ENCODE results near the gene SLC48A1. TPM values are rescaled to one million over a fixed set of nuclear protein-coding genes. Genes with fewer than 3 reads are reported as not detected.
A peak's percentile ranks its signal among the peaks of the same experiment; 100 is the strongest.

The SLC48A1 gene
- polyA plus RNA-seq, 3 donors from 2014 or later: 0.54 to 5.6 (median 3.1) TPM

- no peak for DNase-seq
Measured at GRCh38 chr12:47747126-47747525, 25.9 kb upstream of the SLC48A1 start.

DNA sequence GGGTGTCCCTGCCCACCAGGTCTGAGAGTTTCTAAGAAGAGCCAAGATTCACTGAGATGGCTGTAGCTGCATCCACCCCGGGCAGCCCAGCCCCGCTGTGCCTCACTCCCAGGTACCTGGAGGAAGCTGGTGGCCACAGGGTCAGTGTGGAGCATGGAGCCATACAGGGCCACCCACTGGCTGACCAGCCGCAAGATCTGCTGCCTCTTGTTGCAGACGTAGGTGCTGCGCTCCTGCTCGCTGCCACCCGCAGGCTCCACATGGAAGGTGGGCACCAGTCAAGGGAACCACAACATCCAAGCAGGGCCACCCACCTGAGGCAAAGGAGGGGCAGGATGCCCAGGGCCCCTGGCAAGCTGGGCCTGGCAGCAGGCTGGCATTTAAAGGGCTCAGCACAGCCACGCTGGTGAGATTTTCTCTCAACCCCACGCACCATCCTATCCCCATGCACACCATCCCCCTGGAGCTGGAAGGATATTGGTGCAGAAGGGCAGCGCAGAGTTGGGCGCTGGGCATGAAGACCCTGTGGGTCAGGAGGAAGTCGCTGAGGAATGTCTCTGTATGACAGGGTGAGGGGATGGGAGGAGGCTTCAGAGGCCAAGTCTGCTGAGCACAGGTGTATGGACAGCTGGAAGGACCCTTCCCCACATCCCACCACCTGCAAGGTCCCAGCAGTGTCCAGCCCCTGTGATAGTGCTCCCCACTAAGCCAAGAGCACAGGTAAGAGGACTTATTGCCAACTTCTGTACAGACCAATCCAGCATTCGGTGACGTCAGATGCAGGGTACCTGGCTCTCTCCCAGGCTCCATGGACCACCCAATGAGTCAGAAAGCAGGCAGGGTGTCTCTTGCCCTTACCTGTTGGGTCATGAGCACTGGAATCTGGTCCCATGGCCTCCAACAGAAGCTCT lies 25.2 kb upstream of the SLC48A1 start:
- Mint-ChIP-seq H3K9me3 (no peaks in the 10 kb centered on the region), H3K27ac (no peak overlapping the region), H3K27me3 (ENCODE audit: low read depth in 3 of 3) (peaks cover 0 to 12% (median 4%) of the 10 kb centered on the region in 3 donors), H3K4me3 (no peak overlapping the region), H3K36me3 (peaks cover 0 to 5% (median 0%) of the 10 kb centered on the region in 3 donors), H3K4me1 (peaks cover 0 to 2% of the 10 kb centered on the region in 2 donors)
- no peak for DNase-seq

More at GRCh38 chr12:47747126-47747525, 25.9 kb upstream of the SLC48A1 start:
- peaks cover 0 to 5% (median 0%) of the 10 kb centered on the region in 3 donors for H3K36me3 Mint-ChIP-seq
- no peak overlapping the region for H3K4me3 Mint-ChIP-seq
- H3K4me1 Mint-ChIP-seq: peaks cover 3 to 9% of the 10 kb centered on the region in 2 donors
- H3K9me3 Mint-ChIP-seq: no peaks in the 10 kb centered on the region
- H3K27me3 Mint-ChIP-seq (ENCODE audit: low read depth in 3 of 3): peaks cover 0 to 12% (median 8%) of the 10 kb centered on the region in 3 donors
- no peak overlapping the region for H3K27ac Mint-ChIP-seq

GRCh38 chr12:47748507-47748828 lies 24.6 kb upstream of the SLC48A1 start:
- no peak for DNase-seq
- Mint-ChIP-seq H3K4me3 (no peak overlapping the region), H3K27ac (no peak overlapping the region), H3K4me1 (no peaks in the 10 kb centered on the region), H3K27me3 (ENCODE audit: low read depth in 3 of 3) (peaks cover 0 to 8% (median 4%) of the 10 kb centered on the region in 3 donors), H3K36me3 (peaks cover 0 to 5% (median 0%) of the 10 kb centered on the region in 3 donors), H3K9me3 (no peaks in the 10 kb centered on the region)

DNA sequence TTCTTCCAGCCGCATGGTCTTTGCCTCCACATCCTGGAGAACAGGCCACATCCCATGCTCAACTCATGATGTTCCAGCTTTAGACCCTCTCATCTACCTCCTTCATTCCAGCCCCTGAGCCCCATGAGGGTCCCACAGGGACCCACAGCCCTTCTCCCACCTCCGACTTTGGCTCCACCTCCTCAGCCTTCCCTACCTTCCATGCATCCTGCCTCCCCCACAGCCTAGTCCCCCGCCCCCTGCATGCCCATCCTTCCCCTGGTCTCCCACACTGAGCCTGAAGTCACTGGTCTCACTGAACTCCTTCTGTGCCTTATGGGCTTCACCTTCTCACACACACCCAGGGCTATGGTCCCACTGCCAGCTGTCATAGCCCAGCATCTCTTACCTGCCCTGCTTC lies 24.1 kb upstream of the SLC48A1 start:
- peaks cover 0 to 5% (median 0%) of the 10 kb centered on the region in 3 donors for H3K36me3 Mint-ChIP-seq
- peaks cover 0 to 8% (median 4%) of the 10 kb centered on the region in 3 donors for H3K27me3 Mint-ChIP-seq (ENCODE audit: low read depth in 3 of 3)
- no peak overlapping the region for H3K27ac Mint-ChIP-seq
- H3K4me1 Mint-ChIP-seq: no peaks in the 10 kb centered on the region
- no peak overlapping the region for H3K4me3 Mint-ChIP-seq
- H3K9me3 Mint-ChIP-seq: no peaks in the 10 kb centered on the region
- DNase-seq: no peak

GRCh38 chr12:47750229-47750798 lies 22.7 kb upstream of the SLC48A1 start:
- DNase-seq: no peak
- Mint-ChIP-seq H3K4me1 (no peaks in the 10 kb centered on the region), H3K27me3 (ENCODE audit: low read depth in 3 of 3) (peaks cover 0 to 5% (median 3%) of the 10 kb centered on the region in 3 donors), H3K9me3 (no peaks in the 10 kb centered on the region), H3K4me3 (no peak overlapping the region), H3K27ac (no peak overlapping the region), H3K36me3 (no peaks in the 10 kb centered on the region)

GRCh38 chr12:47750916-47751470 lies 22.0 kb upstream of the SLC48A1 start:
- no peak overlapping the region for H3K4me3 Mint-ChIP-seq
- H3K9me3 Mint-ChIP-seq: no peaks in the 10 kb centered on the region
- no peaks in the 10 kb centered on the region for H3K36me3 Mint-ChIP-seq
- H3K27ac Mint-ChIP-seq: no peak overlapping the region
- peaks cover 0 to 3% (median 3%) of the 10 kb centered on the region in 3 donors for H3K27me3 Mint-ChIP-seq (ENCODE audit: low read depth in 3 of 3)
- no peak for DNase-seq
- no peaks in the 10 kb centered on the region for H3K4me1 Mint-ChIP-seq

GRCh38 chr12:47751561-47751960 lies 21.5 kb upstream of the SLC48A1 start:
- no peak for DNase-seq
- Mint-ChIP-seq H3K4me1 (no peaks in the 10 kb centered on the region), H3K27ac (peak overlapping the region in 1 of 6 donors; percentile 28), H3K36me3 (no peaks in the 10 kb centered on the region), H3K4me3 (no peak overlapping the region), H3K9me3 (no peaks in the 10 kb centered on the region), H3K27me3 (ENCODE audit: low read depth in 3 of 3) (peaks cover 0 to 3% (median 2%) of the 10 kb centered on the region in 3 donors)

- DNase-seq: no peak
- no peaks in the 10 kb centered on the region for H3K4me1 Mint-ChIP-seq
- H3K27me3 Mint-ChIP-seq (ENCODE audit: low read depth in 3 of 3): peaks cover 0 to 5% (median 0%) of the 10 kb centered on the region in 3 donors
- H3K9me3 Mint-ChIP-seq: no peaks in the 10 kb centered on the region
- H3K27ac Mint-ChIP-seq: no peak overlapping the region
- H3K36me3 Mint-ChIP-seq: no peaks in the 10 kb centered on the region
- H3K4me3 Mint-ChIP-seq: no peak overlapping the region
Measured at GRCh38 chr12:47752121-47752520, 20.9 kb upstream of the SLC48A1 start.

GRCh38 chr12:47752552-47752951 lies 20.5 kb upstream of the SLC48A1 start:
- H3K4me3 Mint-ChIP-seq: no peak overlapping the region
- no peak for DNase-seq
- H3K4me1 Mint-ChIP-seq: peaks cover 0 to 2% of the 10 kb centered on the region in 2 donors
- no peak overlapping the region for H3K27ac Mint-ChIP-seq
- peaks cover 0 to 5% (median 1%) of the 10 kb centered on the region in 3 donors for H3K27me3 Mint-ChIP-seq (ENCODE audit: low read depth in 3 of 3)
- no peaks in the 10 kb centered on the region for H3K9me3 Mint-ChIP-seq
- H3K36me3 Mint-ChIP-seq: no peaks in the 10 kb centered on the region

- no peak for DNase-seq
- H3K27ac Mint-ChIP-seq: no peak overlapping the region
- peaks cover 0 to 3% (median 2%) of the 10 kb centered on the region in 3 donors for H3K27me3 Mint-ChIP-seq (ENCODE audit: low read depth in 3 of 3)
- H3K36me3 Mint-ChIP-seq: no peaks in the 10 kb centered on the region
- no peaks in the 10 kb centered on the region for H3K9me3 Mint-ChIP-seq
- H3K4me3 Mint-ChIP-seq: no peak overlapping the region
- peaks cover 0 to 4% of the 10 kb centered on the region in 2 donors for H3K4me1 Mint-ChIP-seq
Measured at GRCh38 chr12:47753021-47754001, 19.7 kb upstream of the SLC48A1 start.

DNA sequence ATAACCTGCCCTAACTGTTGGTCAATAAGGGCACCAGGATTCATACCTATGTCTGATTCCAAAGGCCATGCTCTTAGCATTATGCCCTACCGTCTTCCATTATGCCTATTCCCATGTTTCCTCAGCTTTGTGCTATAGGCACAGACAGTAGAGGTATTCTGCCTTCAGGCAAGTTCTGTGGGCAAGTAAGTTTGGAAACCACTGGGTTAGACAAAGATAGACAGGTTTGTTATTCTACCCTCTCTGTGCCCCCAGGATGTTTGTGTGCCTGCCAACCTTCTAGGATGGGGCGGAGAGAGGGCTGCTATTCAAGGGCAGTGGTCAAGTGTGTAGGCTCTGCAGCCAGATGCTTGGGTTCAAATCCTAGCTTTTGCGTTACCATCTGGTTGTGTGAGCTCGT lies 18.9 kb upstream of the SLC48A1 start:
- H3K4me1 Mint-ChIP-seq: peaks cover 0 to 6% of the 10 kb centered on the region in 2 donors
- H3K36me3 Mint-ChIP-seq: no peaks in the 10 kb centered on the region
- no peak for DNase-seq
- H3K27ac Mint-ChIP-seq: no peak overlapping the region
- peaks cover 0 to 3% (median 2%) of the 10 kb centered on the region in 3 donors for H3K27me3 Mint-ChIP-seq (ENCODE audit: low read depth in 3 of 3)
- H3K4me3 Mint-ChIP-seq: no peak overlapping the region
- H3K9me3 Mint-ChIP-seq: no peaks in the 10 kb centered on the region

DNA sequence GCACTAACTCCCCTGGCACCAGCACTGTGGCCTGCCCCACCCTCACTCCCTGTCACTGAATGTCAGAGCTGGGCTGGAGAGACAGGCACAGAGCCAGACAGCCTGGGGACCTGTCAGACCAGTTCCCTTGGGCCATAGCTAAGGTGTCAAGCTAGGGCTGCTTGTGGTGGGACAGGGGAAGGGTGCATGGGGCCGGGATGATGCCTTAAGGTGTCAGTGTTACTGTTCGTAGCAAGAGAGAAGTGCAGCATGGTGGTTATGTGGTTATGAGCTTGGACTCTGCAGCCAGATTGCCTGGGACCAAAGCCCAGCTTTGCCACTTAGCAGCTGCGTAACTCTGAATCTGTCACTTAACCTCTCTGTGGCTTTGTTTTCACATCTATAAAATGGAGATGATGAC lies 18.2 kb upstream of the SLC48A1 start:
- peak in 1 of 3 donors; percentile 13 for DNase-seq
- Mint-ChIP-seq H3K27me3 (ENCODE audit: low read depth in 3 of 3) (peaks cover 0 to 3% (median 2%) of the 10 kb centered on the region in 3 donors), H3K9me3 (no peaks in the 10 kb centered on the region), H3K27ac (peak overlapping the region in 1 of 6 donors; percentile 23), H3K36me3 (no peaks in the 10 kb centered on the region), H3K4me3 (no peak overlapping the region), H3K4me1 (peaks cover 0 to 7% of the 10 kb centered on the region in 2 donors)
